PC-9 (cell line): ENCODE data around the gene BASP1.

Source experiments
- EZH2 ChIP-seq: fragments of 200-600 bp; sonication (generic); IDR thresholded peaks from 2 replicates; pipeline ENCODE4 v1.8.0; 2017; ENCODE audit warnings: antibody characterized with exemption, low read depth
- TF ChIP-seq, protein P1 (sequence below): fragments of 200-600 bp; sonication (generic); conservative IDR thresholded peaks from 2 replicates; pipeline ENCODE4 v1.6.1; 2017; ENCODE audit warnings: mixed run types, antibody characterized with exemption, mild to moderate bottlenecking, moderate library complexity

DNA sequence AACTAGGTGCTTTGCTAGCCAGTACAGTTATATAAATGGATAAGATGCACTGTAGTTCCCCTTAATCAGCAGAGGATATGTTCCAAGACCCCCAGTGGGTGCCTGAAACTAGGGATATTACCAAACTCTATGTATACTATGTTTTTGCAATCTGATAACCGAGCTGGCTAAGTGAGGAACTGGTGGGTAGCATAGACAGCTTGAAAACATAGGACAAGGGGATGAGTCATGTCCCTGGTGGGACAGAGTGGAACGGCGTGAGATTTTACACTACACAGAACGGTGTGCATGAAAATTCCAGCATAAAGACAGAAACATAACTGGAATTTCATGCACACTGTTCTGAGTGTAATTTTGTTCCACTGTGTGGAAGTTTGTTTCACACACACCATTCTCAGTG, 86.9 kb downstream of the BASP1 start:
- TF ChIP-seq, protein P1, sequence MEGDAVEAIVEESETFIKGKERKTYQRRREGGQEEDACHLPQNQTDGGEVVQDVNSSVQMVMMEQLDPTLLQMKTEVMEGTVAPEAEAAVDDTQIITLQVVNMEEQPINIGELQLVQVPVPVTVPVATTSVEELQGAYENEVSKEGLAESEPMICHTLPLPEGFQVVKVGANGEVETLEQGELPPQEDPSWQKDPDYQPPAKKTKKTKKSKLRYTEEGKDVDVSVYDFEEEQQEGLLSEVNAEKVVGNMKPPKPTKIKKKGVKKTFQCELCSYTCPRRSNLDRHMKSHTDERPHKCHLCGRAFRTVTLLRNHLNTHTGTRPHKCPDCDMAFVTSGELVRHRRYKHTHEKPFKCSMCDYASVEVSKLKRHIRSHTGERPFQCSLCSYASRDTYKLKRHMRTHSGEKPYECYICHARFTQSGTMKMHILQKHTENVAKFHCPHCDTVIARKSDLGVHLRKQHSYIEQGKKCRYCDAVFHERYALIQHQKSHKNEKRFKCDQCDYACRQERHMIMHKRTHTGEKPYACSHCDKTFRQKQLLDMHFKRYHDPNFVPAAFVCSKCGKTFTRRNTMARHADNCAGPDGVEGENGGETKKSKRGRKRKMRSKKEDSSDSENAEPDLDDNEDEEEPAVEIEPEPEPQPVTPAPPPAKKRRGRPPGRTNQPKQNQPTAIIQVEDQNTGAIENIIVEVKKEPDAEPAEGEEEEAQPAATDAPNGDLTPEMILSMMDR, result no peak
- no peak for TF ChIP-seq EZH2
